ENCODE measurements around the gene ETDA.
"Not testable (repeated sequence)": the region's sequence is repeated elsewhere in the genome, so short reads cannot be mapped to it uniquely, and the experiment has no call there.

The ETDA gene

GRCh38 chrX:135252011-135252518 lies at the start of gene ETDA:
ETDA (plus strand) TSS chrX:135252061; CDS start chrX:135253277, 1,216 bp downstream.
- not testable (repeated sequence) for DNase-seq

DNA sequence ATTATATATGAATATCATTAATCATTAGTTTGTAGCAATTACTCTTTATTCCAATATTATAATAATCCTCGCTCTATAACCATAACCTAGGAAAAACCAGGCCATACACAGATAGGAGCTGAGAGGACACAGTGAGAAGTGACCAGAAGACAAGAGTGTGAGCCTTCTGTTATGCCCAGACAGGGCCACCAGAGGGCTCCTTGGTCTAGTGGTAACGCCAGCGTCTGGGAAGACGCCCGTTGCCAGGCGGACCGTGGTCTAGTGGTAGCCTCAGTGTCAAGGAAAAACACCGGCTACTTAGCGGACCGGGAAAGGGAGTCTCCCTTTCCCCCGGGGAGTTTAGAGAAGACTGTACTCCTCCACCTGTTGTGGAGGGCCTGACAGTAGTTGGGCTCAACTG lies 45.4 kb upstream of the ETDA start:
- not testable (repeated sequence) for DNase-seq

DNA sequence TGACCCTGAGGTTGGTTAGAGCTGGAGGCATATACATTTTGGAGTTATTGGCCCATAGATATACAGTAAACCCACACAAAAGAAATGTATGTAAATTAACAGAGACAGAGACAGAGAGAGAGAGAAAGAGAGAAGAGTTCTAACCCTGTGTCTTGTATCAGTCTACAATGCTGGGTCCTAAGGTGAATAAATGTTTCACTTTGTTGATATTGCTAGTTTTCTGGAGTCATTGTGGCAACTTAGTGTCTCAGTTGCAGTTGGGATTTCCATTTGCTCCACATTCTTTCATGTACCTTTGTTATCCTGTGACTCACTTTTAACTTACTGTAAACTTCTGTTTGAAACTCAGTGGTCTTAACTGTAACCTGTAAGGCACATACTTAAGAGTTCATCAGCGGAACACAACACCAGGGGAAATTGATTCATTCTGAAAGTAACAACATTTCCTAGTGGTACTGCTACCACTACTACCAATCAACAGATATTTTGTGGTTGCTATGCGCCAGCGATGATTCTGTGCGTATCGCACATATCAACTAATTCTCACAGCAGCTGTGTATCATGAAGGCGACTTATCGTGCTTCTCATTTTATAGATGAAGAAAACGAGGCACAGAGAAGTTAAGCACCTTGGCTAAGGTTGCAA lies 38.5 kb upstream of the ETDA start:
- no peak for DNase-seq

- not testable (repeated sequence) for DNase-seq
Observed at GRCh38 chrX:135245989-135246388, 5.9 kb upstream of the ETDA start.

GRCh38 chrX:135256087-135256684 lies 4.3 kb downstream of the ETDA start:
- DNase-seq, result not testable (repeated sequence)

GRCh38 chrX:135256923-135257322 lies 5.1 kb downstream of the ETDA start:
- no peak for DNase-seq

DNA sequence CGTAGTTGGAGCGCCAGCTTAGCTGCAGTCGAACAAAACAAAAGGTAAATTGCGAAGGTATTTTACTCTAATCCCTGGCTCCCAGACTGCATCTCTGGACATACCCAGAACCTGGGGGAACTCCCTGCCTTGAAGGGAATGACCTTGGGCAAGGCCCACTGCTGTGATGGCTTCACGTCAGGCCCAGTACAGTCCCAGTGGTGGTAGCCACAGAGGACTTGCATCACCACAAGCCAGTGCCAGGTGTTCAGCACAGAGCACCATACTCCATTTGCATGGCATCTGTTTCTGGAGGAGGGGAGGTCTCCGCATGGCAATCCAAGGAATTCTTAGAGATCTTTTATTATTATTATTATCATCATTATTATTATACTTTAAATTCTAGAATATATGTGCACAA lies 5.6 kb downstream of the ETDA start:
- DNase-seq, result no peak

DNA sequence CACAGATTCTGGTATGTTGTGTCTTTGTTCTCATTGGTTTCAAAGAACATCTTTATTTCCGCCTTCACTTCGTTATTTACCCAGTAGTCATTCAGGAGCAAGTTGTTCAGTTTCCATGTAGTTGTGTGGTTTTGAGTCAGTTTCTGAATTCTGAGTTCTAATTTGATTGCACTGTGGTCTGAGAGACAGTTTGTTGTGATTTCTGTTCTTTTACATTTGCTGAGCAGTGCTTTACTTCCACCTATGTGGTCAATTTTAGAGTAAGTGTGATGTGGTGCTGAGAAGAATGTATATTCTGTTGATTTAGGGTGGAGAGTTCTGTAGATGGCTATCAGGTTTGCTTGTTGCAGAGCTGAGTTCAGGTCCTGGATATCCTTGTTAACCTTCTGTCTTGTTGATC lies 9.1 kb downstream of the ETDA start:
- DNase-seq, result not testable (repeated sequence)

GRCh38 chrX:135263376-135263775 lies 11.5 kb downstream of the ETDA start:
- not testable (repeated sequence) for DNase-seq

DNA sequence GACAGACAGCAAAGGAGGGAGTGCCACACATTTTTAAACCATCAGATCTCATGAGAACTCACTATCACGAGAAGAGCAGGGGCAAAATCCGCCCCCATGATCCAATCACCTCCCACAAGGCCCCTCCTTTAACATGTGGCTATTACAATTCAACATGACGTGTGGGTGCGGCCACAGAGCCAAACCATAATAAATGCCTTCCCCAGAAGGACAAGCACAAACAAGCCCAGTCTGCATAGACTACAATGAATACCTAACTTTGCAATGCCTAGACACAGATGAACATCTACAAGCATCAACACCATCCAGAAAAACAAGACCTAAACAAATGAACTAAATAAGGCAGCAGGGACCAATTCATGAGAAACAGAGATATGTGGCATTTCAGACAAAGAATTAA lies 12.3 kb downstream of the ETDA start:
- DNase-seq, result no peak

GRCh38 chrX:135273162-135273561 lies 21.3 kb downstream of the ETDA start:
- DNase-seq, result no peak

DNA sequence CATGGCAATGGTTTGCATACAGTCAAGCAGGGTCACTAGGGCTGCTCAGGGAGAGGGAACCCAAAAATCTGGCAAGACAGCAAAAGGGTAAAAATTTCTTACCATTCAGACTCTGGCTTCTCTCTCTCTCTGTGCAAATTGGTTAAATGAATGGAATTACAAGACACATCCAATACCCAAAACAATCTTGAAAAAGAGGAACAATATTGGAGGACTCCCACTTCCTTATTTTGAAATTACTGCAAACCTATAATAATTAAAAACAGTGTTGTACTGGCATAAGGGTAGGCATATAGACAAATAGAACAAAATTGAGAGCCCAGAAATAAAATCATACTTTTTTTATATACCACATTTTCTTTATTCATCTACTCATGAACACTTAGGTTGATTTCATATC lies 24.1 kb downstream of the ETDA start:
- DNase-seq, result no peak

DNA sequence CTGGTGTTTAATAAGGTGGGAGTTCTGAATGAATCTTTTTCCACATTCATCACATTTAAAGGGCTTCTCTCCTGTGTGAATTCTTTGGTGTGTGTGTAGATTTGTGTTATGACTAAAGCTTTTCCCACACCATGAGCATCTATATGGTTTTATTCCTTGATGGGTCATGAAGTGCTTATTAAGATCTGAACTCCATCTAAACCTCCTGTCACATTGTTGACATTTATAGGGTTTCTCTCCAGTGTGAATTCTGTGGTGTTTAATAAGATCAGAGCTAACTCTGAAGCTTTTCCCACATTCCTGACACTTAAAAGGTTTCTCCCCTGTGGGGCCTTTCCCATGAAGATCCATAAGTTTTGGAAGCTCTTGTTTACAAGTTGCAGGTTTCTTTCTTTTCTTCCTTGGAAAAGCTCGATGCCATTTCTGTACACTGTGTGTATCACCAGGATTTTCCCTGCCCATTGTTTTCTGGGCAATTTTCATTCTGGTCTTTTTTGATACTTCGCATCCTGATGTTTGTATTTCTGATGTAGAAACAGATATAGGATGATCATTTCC lies 35.5 kb downstream of the ETDA start:
- no peak for DNase-seq

- peak; percentile 58 for DNase-seq
Observed at GRCh38 chrX:135295238-135295943, 43.5 kb downstream of the ETDA start.

- DNase-seq, result no peak
Observed at GRCh38 chrX:135295944-135296305, 44.1 kb downstream of the ETDA start.

DNA sequence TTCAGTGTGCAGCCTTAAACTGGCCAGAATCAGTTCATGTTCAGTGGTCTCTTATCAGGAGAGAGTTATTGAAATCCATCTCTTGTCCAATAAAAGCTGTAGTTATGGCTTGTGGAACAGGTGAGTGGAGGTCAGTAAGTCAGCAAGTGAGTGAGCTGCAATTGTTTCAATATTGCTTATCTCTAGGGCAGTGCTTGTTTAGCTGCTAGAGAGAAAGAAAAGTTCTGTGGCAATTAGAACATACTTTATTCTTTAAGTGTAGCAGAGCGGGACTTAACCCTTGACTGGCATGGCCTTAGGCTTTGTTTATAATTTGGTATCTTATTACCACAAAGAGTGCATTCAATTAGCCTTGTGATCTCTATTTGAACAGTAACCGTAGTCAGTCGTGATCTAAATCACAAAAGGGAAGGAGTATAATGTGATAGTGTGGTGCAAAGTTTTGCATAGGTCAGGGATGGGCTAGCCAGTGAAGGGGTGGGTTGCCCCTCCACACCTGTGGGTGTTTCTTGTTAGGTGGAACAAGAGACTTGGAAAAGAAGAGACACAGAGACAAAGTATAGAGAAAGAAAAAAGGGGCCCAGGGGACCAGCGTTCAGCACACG lies 50.5 kb downstream of the ETDA start:
- DNase-seq, result no peak
